Neutrophil (primary cell): Measurements from ENCODE around the gene ZNF519.

Experiments used
- H3K27ac ChIP-seq: fragments of 200-600 bp; sonication (generic); 2 replicates; pipeline ENCODE4 v1.5.1; 2016; ENCODE audit warnings: mild to moderate bottlenecking, moderate library complexity
- H3K27me3 ChIP-seq: fragments of 200-600 bp; sonication (generic); 2 replicates; pipeline ENCODE4 v1.6.0; 2016; ENCODE audit warnings: mild to moderate bottlenecking
- H3K36me3 ChIP-seq: fragments of 200-600 bp; sonication (generic); 2 replicates; pipeline ENCODE4 v1.5.1; 2017
- H3K4me1 ChIP-seq, 2 experiments: fragments of 200-600 bp in 1 of 2; sonication (generic) in 1 of 2; 1 replicate in 1 of 2; 2 replicates in 1 of 2; pipeline versions ENCODE4 v1.5.1 to v1.6.1; 2013 to 2016; ENCODE audit warnings: low read depth in 1 of 2, low read length in 1 of 2, mild to moderate bottlenecking in 1 of 2, moderate library complexity in 1 of 2; ENCODE audit not compliant: control insufficient read depth in 1 of 2, insufficient read depth in 1 of 2
- H3K4me3 ChIP-seq, 2 experiments: fragments of 200-600 bp in 1 of 2; sonication (generic) in 1 of 2; 1 replicate in 1 of 2; 2 replicates in 1 of 2; pipeline ENCODE4 v1.5.1; 2013 to 2016; ENCODE audit warnings: low read depth in 1 of 2, low read length in 1 of 2, mild to moderate bottlenecking in 1 of 2, moderate library complexity in 1 of 2
- H3K9me3 ChIP-seq: fragments of 200-600 bp; sonication (generic); 2 replicates; pipeline ENCODE4 v1.5.1; 2016
- TF ChIP-seq, protein P1 (sequence below): fragments of 200-600 bp; sonication (generic); IDR thresholded peaks from 2 replicates; pipeline ENCODE4 v1.5.1; 2016; ENCODE audit warnings: antibody characterized with exemption

Gene ZNF519

DNA sequence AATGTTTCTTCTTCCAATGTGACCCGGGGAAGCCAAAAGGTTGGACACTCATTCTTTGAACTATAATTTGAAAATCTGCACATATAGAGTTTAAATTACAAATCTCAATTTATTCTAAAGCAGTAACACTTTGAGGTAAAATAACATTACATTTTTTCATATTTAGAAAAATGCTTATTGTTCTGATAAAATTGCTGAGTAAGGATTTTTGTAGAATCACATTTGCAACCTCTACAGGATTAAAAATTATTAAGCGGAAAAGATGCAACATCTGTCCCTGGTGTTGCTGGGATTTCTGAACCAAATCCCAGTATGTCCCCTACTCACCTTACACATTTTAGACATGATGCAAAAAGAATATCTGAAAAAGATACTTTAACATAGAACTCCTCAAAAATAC, 10.1 kb downstream of the ZNF519 start:
- TF ChIP-seq, protein P1, sequence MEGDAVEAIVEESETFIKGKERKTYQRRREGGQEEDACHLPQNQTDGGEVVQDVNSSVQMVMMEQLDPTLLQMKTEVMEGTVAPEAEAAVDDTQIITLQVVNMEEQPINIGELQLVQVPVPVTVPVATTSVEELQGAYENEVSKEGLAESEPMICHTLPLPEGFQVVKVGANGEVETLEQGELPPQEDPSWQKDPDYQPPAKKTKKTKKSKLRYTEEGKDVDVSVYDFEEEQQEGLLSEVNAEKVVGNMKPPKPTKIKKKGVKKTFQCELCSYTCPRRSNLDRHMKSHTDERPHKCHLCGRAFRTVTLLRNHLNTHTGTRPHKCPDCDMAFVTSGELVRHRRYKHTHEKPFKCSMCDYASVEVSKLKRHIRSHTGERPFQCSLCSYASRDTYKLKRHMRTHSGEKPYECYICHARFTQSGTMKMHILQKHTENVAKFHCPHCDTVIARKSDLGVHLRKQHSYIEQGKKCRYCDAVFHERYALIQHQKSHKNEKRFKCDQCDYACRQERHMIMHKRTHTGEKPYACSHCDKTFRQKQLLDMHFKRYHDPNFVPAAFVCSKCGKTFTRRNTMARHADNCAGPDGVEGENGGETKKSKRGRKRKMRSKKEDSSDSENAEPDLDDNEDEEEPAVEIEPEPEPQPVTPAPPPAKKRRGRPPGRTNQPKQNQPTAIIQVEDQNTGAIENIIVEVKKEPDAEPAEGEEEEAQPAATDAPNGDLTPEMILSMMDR, result no peak

DNA sequence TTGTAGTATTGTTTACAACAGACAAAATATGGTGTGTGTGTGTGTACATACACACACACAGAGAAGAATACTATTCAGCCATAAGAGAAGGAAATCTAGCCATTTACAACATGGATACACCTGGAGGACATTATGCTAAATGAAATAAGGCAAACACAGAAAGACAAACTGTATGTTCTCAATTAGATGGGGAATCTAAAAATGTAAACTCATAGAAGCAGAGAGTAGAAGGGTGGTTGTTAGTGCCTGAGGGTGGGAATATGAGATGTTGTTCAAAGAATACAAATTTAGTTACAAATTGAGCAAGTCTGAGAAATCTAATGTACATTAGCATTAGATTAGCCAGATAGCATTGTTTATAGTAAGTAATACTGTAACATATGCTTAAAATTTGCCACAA, 11.3 kb downstream of the ZNF519 start:
- no peak overlapping the region for H3K27ac ChIP-seq
- H3K4me1 ChIP-seq, result no peaks in the 10 kb centered on the region
- H3K27me3 ChIP-seq, result no peaks in the 10 kb centered on the region
- TF ChIP-seq, protein P1, result no peak
- no peak overlapping the region for H3K4me3 ChIP-seq
- no peaks in the 10 kb centered on the region for H3K36me3 ChIP-seq
- no peaks in the 10 kb centered on the region for H3K9me3 ChIP-seq

More for the DNA sequence above, 10.1 kb downstream of the ZNF519 start:
- no peaks in the 10 kb centered on the region for H3K4me1 ChIP-seq
- H3K4me3 ChIP-seq, result no peak overlapping the region
- no peaks in the 10 kb centered on the region for H3K36me3 ChIP-seq
- H3K27ac ChIP-seq, result no peak overlapping the region
- H3K27me3 ChIP-seq, result no peaks in the 10 kb centered on the region
- H3K9me3 ChIP-seq, result no peaks in the 10 kb centered on the region

- TF ChIP-seq, protein P1, result no peak
- Histone ChIP-seq H3K27me3 (no peaks in the 10 kb centered on the region), H3K4me1 (no peaks in the 10 kb centered on the region), H3K27ac (no peak overlapping the region), H3K36me3 (no peaks in the 10 kb centered on the region), H3K9me3 (no peaks in the 10 kb centered on the region), H3K4me3 (no peak overlapping the region)
Measured at GRCh38 chr18:14117606-14118005, 14.6 kb downstream of the ZNF519 start.

DNA sequence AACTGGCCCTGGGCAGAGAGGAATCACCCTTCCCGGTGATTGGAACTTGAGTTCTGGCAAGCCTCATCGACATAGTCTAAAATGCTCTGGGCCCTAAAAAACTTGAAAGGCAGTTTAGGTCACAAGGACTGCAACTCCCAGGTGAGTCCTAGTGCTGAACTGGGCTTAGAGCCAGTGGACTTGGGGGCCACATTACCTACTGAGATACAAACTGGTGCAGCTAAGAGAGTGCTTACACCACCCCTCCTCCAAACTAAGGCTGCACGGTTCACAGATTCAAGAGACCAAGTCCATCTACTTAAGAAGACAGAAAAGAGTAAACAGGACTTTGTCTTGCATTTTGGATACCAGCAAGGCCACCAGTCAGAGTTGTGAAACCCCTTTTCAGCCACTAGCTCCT, 25.3 kb downstream of the ZNF519 start:
- no peaks in the 10 kb centered on the region for H3K4me1 ChIP-seq
- H3K27ac ChIP-seq, result no peak overlapping the region
- H3K36me3 ChIP-seq, result no peaks in the 10 kb centered on the region
- no peaks in the 10 kb centered on the region for H3K27me3 ChIP-seq
- H3K9me3 ChIP-seq, result peaks cover 9% of the 10 kb centered on the region
- H3K4me3 ChIP-seq, result no peak overlapping the region
- TF ChIP-seq, protein P1, result no peak

GRCh38 chr18:14104906-14105748, 27.1 kb downstream of the ZNF519 start:
- no peaks in the 10 kb centered on the region for H3K4me1 ChIP-seq
- no peaks in the 10 kb centered on the region for H3K36me3 ChIP-seq
- TF ChIP-seq, protein P1, result no peak
- peaks cover 9% of the 10 kb centered on the region for H3K9me3 ChIP-seq
- no peak overlapping the region for H3K27ac ChIP-seq
- H3K27me3 ChIP-seq, result no peaks in the 10 kb centered on the region
- no peak overlapping the region for H3K4me3 ChIP-seq
